Right lobe of liver (tissue), 4 donors: ENCODE measurements around the gene FAM228B.

Source experiments
- CTCF ChIP-seq, 4 donors: fragments of 200-600 bp in 3 of 4; fragments of 450-650 bp in 1 of 4; IDR thresholded peaks; one replicate each; pipeline versions ENCODE4 v1.5.1 to v1.8.0; 2016 to 2022; ENCODE audit warnings: antibody characterized with exemption in 4 of 4, mild to moderate bottlenecking in 2 of 4
- POLR2A ChIP-seq: fragments of 450-650 bp; IDR thresholded peaks from one replicate; pipeline ENCODE4 v1.6.1; 2017; ENCODE audit warnings: antibody characterized with exemption, mild to moderate bottlenecking
- donor health status: DM: no; HTN: no; CAD: no.
- donor health status: DM: no; HTN: no; CAD: no.
- donor health status: DM: no; HTN: yes; CAD: no.

- TF ChIP-seq CTCF (IDR thresholded peaks at IDR 0.05) (no peak), POLR2A (no peak)
Observed at GRCh38 chr2:24208490-24208889, 85.2 kb downstream of the FAM228B start.
